ENCODE results near the gene ATXN7. TPM values are rescaled to one million over a fixed set of nuclear protein-coding genes. Genes with fewer than 3 reads are reported as not detected.

The ATXN7 gene
- total RNA-seq, 2 experiments from 2014 or later: 15.2 to 35.2 TPM

DNA sequence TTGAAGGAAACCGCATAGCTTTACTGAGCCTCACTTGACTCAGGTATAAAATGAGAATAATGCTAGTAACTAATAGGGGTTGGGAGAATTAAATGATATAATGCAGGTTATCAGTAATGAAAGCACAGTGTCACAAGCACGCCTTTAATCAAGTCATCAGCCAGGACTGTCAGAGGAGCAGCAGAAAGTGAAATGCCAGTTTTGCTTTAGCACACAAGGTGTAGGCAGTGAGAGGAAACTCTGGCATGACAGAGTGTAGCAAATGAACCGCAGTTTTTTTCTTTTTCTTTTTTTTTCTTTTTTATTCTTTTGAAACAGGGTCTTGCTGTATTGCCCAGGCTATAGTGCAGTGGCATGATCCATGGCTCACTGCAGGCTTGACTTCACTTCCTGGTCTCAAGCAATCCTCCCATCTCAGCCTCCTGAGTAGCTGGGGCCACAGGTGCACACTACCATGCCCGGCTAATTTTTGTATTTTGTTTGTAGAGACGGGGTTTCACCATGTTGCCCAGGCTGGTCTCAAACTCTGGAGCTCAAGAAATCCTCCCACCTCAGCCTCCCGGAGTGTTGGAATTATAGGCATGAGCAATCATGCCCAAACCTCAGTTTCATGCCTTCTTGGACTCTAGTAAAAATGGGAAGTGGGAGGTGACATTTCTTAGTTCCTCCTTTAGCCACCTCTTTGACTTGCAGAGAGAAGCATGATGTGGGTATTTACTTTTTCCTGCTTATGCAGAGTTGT is 58.2 kb downstream of the ATXN7 start:
- peaks cover 89% of the 10 kb centered on the region for H3K36me3 ChIP-seq (ENCODE audit: insufficient read depth, low read length)
- no TSS peak for BruUV-seq (replicated peaks)
- TF ChIP-seq EZH2phosphoT487 (IDR thresholded peaks at IDR 0.05; ENCODE audit: borderline replicate concordance, low read depth, low read length): no peak
- TF ChIP-seq, protein P1, sequence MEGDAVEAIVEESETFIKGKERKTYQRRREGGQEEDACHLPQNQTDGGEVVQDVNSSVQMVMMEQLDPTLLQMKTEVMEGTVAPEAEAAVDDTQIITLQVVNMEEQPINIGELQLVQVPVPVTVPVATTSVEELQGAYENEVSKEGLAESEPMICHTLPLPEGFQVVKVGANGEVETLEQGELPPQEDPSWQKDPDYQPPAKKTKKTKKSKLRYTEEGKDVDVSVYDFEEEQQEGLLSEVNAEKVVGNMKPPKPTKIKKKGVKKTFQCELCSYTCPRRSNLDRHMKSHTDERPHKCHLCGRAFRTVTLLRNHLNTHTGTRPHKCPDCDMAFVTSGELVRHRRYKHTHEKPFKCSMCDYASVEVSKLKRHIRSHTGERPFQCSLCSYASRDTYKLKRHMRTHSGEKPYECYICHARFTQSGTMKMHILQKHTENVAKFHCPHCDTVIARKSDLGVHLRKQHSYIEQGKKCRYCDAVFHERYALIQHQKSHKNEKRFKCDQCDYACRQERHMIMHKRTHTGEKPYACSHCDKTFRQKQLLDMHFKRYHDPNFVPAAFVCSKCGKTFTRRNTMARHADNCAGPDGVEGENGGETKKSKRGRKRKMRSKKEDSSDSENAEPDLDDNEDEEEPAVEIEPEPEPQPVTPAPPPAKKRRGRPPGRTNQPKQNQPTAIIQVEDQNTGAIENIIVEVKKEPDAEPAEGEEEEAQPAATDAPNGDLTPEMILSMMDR (conservative IDR thresholded peaks at IDR 0.05; ENCODE audit: low read length): no peak
- DNase-seq (ENCODE audit: low spot score): peak; percentile 81
- POLR2A ChIA-PET: interaction anchor here (1.0 kb wide), 1 partner anchor 50 kb away, joined by 3 read pairs; no protein-coding TSS in a partner anchor
- H2AFZ ChIP-seq (ENCODE audit: low read length): no peak overlapping the region
- H3K9me3 ChIP-seq (ENCODE audit: low read length): 0 out of 2 replicates have a peak, but pooled peaks cover 6% of the 10 kb centered on the region
- peaks cover 43% of the 10 kb centered on the region; the same call in 1 of the 2 replicates for H3K79me2 ChIP-seq (ENCODE audit: insufficient read depth, low read depth, low read length)
- H3K27ac ChIP-seq (ENCODE audit: low read depth, low read length, poor library complexity, severe bottlenecking): peak overlapping the region; percentile 60
- peaks cover 23% of the 10 kb centered on the region for H4K20me1 ChIP-seq (ENCODE audit: insufficient read depth, low read length)
- peak overlapping the region; percentile 17 for H3K4me3 ChIP-seq (ENCODE audit: low read depth, low read length, poor library complexity, severe bottlenecking)
- H3K4me1 ChIP-seq (ENCODE audit: insufficient read depth, low read length, poor library complexity, severe bottlenecking): peaks cover 51% of the 10 kb centered on the region
- H3K4me2 ChIP-seq (ENCODE audit: low read length): peak overlapping the region; percentile 66
- intact Hi-C loops (cut with micrococcal nuclease; ENCODE audit: unreplicated experiment): no loop called here
- H3K9me2 ChIP-seq (ENCODE audit: insufficient read depth, low read length): no peaks in the 10 kb centered on the region
- CTCF ChIA-PET (ENCODE audit: unreplicated experiment): no interaction called here

DNA sequence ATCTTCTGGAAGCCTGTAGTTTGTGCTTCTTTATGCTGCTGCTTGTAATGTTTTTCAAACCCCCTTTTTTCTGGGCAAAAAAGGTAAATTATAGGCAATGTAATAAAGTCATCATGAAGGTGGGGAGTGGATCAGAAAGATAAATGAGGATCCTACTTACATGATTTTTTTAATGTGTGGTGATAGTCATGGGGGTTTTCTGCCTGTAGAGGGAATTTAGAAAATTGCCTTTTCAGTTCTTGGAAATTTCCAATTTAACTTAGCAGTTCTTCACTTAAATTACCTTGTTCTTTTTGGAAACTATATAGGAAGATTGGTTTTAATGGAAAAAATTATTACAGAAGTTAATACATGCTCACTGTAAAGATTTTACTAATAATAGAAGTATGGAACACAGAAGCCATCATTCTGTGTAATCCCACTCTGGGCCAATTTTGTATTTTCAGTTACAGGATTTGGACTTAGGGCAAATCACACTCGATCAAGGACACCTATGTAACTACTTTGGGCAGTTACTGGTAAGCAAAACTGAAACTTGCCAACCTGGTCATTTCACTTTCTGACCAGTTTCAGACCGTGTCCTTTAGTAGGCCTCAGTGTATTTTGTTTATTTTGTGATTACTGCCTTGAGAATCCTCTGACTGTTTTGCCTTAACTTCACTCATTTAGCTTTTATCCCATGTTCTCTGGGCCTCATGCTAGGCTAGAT is 59.0 kb downstream of the ATXN7 start:
- peak overlapping the region; percentile 66 for H3K4me2 ChIP-seq (ENCODE audit: low read length)
- TF ChIP-seq, protein P1 (conservative IDR thresholded peaks at IDR 0.05; ENCODE audit: low read length): no peak
- TF ChIP-seq EZH2phosphoT487 (IDR thresholded peaks at IDR 0.05; ENCODE audit: borderline replicate concordance, low read depth, low read length): no peak
- peak overlapping the region; percentile 17 for H3K4me3 ChIP-seq (ENCODE audit: low read depth, low read length, poor library complexity, severe bottlenecking)
- peaks cover 56% of the 10 kb centered on the region for H3K4me1 ChIP-seq (ENCODE audit: insufficient read depth, low read length, poor library complexity, severe bottlenecking)
- no peaks in the 10 kb centered on the region for H3K9me3 ChIP-seq (ENCODE audit: low read length)
- intact Hi-C loops (cut with micrococcal nuclease; ENCODE audit: unreplicated experiment): no loop called here
- peaks cover 39% of the 10 kb centered on the region; the same call in 1 of the 2 replicates for H3K79me2 ChIP-seq (ENCODE audit: insufficient read depth, low read depth, low read length)
- peaks cover 81% of the 10 kb centered on the region for H3K36me3 ChIP-seq (ENCODE audit: insufficient read depth, low read length)
- H2AFZ ChIP-seq (ENCODE audit: low read length): no peak overlapping the region
- H3K9me2 ChIP-seq (ENCODE audit: insufficient read depth, low read length): no peaks in the 10 kb centered on the region
- ChIA-PET CTCF (ENCODE audit: unreplicated experiment) (no interaction called here), POLR2A (interaction anchor here (0.6 kb wide), 1 partner anchor 656 kb away, joined by 3 read pairs; no protein-coding TSS in a partner anchor)
- BruUV-seq (replicated peaks): no TSS peak
- H3K27ac ChIP-seq (ENCODE audit: low read depth, low read length, poor library complexity, severe bottlenecking): peak overlapping the region; percentile 60
- peaks cover 23% of the 10 kb centered on the region for H4K20me1 ChIP-seq (ENCODE audit: insufficient read depth, low read length)
- DNase-seq (ENCODE audit: low spot score): no peak

Data from OCI-LY7 (cell line).